ENCODE results near the gene CRYBG2. TPM values are rescaled to one million over a fixed set of nuclear protein-coding genes. Genes with fewer than 3 reads are reported as not detected.

CRYBG2 gene, protein sequence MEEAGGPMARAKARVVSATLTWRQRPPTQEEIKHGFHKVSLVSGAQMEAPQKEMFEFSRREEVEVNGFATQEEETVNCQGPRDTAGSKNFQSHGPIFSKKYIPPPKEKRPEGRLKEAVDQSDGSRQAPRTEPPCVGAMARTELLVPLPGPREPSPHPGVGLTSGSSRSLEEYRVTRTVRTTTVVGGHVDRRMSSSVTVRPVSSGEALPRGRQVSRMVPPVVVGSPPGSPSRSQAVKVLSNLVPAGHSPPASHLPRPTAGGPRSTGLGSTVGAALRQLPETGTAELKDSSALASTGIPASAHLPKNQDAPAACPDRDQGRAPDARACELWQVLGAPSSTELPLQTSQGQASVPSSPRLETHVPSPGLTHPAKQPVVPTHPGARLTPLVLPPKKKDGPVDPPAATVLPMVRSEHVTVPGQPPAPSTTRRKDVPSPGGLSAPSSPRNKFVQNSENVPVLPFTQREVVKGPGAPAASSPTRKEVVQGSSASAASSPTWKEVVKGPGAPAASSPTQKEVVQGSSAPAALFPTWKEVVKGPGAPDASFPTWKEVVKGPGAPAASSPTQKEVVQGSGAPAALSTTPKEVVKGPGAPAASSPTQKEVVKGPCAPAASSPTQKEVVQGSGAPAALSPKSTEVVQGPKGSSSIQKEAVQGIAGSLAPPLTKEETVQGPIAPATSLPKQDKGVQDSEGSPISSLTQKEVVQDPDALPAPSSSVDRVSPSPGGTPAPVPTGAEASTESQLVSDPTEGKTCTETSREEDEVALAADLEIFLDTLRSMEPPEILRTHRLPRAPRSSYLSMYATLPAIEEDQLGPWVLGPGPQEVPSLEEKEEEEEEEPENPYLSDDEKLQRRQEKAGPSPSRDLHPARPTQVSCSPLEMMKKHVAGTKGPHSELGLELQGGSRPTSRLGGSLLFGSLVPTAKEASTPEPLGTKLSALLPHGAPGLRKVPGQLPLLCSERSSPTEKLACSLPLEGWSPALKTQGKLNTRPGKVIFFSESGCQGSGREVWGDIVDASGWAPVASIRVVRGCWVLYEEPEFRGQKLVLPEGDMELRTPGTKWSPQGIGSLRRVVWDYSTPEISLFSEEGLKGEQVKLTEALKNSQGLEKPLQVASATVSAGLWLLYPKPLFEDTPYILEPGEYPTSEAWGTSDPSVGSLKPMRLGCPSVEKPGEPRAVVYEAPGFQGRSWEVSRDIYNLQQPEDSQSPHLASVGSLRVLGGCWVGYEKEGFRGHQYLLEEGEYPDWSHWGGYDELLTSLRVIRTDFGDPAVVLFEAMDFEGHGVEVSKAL (N-terminal part only)
- under 1 TPM in 1 of 4 donors, not detected in 3; under 0.01 TPM for total RNA-seq

DNA sequence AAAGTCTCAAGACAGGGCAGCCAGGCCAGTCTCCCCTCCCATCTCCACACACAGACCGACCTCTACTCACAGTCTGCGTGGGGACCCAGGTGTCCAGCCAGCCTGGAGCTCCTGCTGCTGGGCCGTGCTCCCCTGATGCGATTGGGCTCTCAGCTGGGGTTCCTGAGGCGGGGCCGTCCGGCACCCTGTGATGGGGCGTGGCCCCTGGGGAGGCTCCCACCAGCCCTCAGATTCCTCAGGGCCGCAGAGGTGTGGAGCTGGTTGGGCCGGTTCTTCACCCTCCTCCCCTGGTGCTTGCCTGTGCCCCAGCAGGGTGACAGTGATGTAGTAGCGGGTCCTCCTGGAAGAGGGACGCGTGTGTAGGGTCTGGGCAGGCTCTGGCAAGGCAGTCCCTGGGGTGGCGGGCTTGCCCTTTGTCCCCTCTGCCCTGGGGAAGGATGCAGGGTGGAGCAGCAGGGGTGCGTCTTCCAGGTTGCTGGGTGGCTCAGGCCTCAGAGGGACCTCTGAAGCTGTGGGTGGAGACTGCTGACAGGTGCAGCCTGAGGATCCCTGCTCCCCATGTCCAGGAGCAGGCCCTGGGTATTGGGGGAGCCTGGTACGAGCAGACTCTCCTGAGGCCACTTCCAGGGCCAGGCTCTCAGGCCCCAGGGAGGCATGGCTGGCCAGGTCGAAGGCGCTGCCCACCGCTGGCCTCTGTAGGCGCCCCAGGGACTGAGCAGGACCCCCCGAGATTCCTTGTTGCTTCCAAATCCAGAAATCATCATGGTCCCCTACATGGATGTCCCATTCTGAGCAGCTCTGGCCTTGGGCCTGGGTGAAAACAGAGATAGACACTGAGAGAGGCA, at the start of gene CRYBG2:
Gene CRYBG2 (minus strand): TSS at position 155 of the 845 bp plus-strand sequence. CDS start 7,473 bp downstream, outside the sequence.
- no peak within 1 kb of the TSS for H3K4me3 ChIP-seq
- peaks cover 0 to 40% of the 10 kb centered on the region in 2 donors for H3K27me3 ChIP-seq
- H3K27ac ChIP-seq: no peak within 1 kb of the TSS
- H3K36me3 ChIP-seq: no peaks in the 10 kb centered on the region
- H3K4me1 ChIP-seq: no peaks in the 10 kb centered on the region
- no peaks in the 10 kb centered on the region for H3K9me3 ChIP-seq
- no peak for DNase-seq (ENCODE audit: low spot score in 2 of 2)
- WGBS, 2 donors: 81 to 83% methylated on average over 7 to 20 of the region's 21 CpGs
- TF ChIP-seq EP300 (IDR thresholded peaks at IDR 0.05): no peak
- TF ChIP-seq POLR2A (IDR thresholded peaks at IDR 0.05): no peak
- TF ChIP-seq, protein P1, sequence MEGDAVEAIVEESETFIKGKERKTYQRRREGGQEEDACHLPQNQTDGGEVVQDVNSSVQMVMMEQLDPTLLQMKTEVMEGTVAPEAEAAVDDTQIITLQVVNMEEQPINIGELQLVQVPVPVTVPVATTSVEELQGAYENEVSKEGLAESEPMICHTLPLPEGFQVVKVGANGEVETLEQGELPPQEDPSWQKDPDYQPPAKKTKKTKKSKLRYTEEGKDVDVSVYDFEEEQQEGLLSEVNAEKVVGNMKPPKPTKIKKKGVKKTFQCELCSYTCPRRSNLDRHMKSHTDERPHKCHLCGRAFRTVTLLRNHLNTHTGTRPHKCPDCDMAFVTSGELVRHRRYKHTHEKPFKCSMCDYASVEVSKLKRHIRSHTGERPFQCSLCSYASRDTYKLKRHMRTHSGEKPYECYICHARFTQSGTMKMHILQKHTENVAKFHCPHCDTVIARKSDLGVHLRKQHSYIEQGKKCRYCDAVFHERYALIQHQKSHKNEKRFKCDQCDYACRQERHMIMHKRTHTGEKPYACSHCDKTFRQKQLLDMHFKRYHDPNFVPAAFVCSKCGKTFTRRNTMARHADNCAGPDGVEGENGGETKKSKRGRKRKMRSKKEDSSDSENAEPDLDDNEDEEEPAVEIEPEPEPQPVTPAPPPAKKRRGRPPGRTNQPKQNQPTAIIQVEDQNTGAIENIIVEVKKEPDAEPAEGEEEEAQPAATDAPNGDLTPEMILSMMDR (IDR thresholded peaks at IDR 0.05): no peak

DNA sequence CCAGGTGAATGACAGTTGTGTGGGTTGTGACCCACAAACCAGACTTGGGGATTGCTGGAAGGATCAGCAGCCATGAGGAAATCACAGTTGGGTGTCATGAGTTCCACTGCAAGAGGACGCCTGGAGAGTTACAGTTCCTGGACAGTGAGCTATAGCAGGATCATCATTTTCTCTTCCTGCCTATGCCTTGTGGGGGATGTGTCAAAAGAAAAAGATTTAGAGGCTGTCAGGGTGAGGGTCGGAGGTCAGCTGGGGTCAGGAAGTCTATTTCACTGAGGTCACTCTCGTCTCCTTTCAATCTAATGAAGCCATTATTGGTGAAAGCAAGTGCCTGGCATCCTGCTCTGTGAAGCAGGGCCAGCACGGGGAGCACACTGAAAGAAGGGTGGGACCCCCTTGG, 49.7 kb upstream of the CRYBG2 start:
- peaks cover 0 to 11% of the 10 kb centered on the region in 2 donors for H3K27me3 ChIP-seq
- H3K36me3 ChIP-seq: no peaks in the 10 kb centered on the region
- DNase-seq (ENCODE audit: low spot score in 2 of 2): no peak
- 11 to 13% methylated on average over 4 of the region's 4 CpGs for WGBS, 2 donors
- TF ChIP-seq POLR2A (IDR thresholded peaks at IDR 0.05) (no peak), EP300 (IDR thresholded peaks at IDR 0.05) (no peak)
- TF ChIP-seq, protein P1 (IDR thresholded peaks at IDR 0.05): no peak
- no peaks in the 10 kb centered on the region for H3K9me3 ChIP-seq
- no peaks in the 10 kb centered on the region for H3K4me1 ChIP-seq
- H3K4me3 ChIP-seq: no peak overlapping the region
- H3K27ac ChIP-seq: no peak overlapping the region

GRCh38 chr1:26401891-26402290, 48.0 kb upstream of the CRYBG2 start:
- H3K27me3 ChIP-seq: peaks cover 0 to 11% of the 10 kb centered on the region in 2 donors
- H3K4me1 ChIP-seq: no peaks in the 10 kb centered on the region
- H3K9me3 ChIP-seq: no peaks in the 10 kb centered on the region
- 77 to 88% methylated on average over 3 of the region's 3 CpGs for WGBS, 2 donors
- H3K4me3 ChIP-seq: no peak overlapping the region
- TF ChIP-seq POLR2A (IDR thresholded peaks at IDR 0.05): no peak
- no peak for TF ChIP-seq EP300 (IDR thresholded peaks at IDR 0.05)
- TF ChIP-seq, protein P1 (IDR thresholded peaks at IDR 0.05): no peak
- no peak overlapping the region for H3K27ac ChIP-seq
- H3K36me3 ChIP-seq: no peaks in the 10 kb centered on the region
- no peak for DNase-seq (ENCODE audit: low spot score in 2 of 2)

DNA sequence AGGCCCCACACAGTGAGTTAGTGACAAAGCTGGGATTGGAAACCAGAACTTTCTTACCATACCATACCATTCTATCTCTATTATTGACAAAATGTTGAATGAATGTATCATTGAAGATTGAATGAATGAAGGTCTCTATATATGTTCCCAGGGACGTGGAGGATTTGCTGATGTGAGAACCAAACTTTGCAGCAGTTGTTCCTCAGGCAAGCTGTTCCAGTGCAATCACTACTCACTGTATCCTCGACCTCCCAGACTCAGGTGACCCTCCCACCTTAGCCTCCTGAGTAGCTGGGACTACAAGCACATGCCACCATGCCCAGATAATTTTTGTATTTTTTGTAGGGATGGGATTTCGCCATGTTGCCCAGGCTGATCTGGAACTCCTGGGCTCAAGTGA, 45.1 kb upstream of the CRYBG2 start:
- H3K4me1 ChIP-seq: no peaks in the 10 kb centered on the region

More for the DNA sequence above, 45.1 kb upstream of the CRYBG2 start:
- no peak overlapping the region for H3K27ac ChIP-seq
- TF ChIP-seq EP300 (IDR thresholded peaks at IDR 0.05) (no peak), POLR2A (IDR thresholded peaks at IDR 0.05) (no peak)
- TF ChIP-seq, protein P1 (IDR thresholded peaks at IDR 0.05): no peak
- H3K36me3 ChIP-seq: no peaks in the 10 kb centered on the region
- peaks cover 0 to 5% of the 10 kb centered on the region in 2 donors for H3K27me3 ChIP-seq
- 77 to 82% methylated on average over 3 of the region's 3 CpGs for WGBS, 2 donors
- no peak overlapping the region for H3K4me3 ChIP-seq
- no peak for DNase-seq (ENCODE audit: low spot score in 2 of 2)
- H3K9me3 ChIP-seq: no peaks in the 10 kb centered on the region

All from tibial nerve (tissue), 4 donors.